HuH-7.5 (cell line): ENCODE measurements around the gene SRSF6.
A peak's percentile ranks its signal among the peaks of the same experiment; 100 is the strongest.
"Not testable (repeated sequence)": the region's sequence is repeated elsewhere in the genome, so short reads cannot be mapped to it uniquely, and the experiment has no call there.

ENCODE experiments used
- DNase-seq: peaks from one replicate; pipeline ENCODE4 v3.0.0; 2011; ENCODE audit warnings: low spot score

Gene SRSF6

GRCh38 chr20:43477193-43477592 is 19.5 kb downstream of the SRSF6 start:
- DNase-seq: no peak

GRCh38 chr20:43477619-43478018 is 19.9 kb downstream of the SRSF6 start:
- no peak for DNase-seq

- no peak for DNase-seq
Measured at GRCh38 chr20:43490038-43490437, 32.3 kb downstream of the SRSF6 start.

GRCh38 chr20:43492101-43492500 is 34.4 kb downstream of the SRSF6 start:
- no peak for DNase-seq

- no peak for DNase-seq
Measured at GRCh38 chr20:43495388-43495787, 37.7 kb downstream of the SRSF6 start.

GRCh38 chr20:43502021-43502420 is 44.3 kb downstream of the SRSF6 start:
- DNase-seq: not testable (repeated sequence)

- DNase-seq: no peak
Measured at GRCh38 chr20:43506238-43506637, 48.5 kb downstream of the SRSF6 start.

GRCh38 chr20:43507150-43508080 is 49.7 kb downstream of the SRSF6 start, which contains the start of gene L3MBTL1:
TSS of gene L3MBTL1 (plus strand) at chr20:43507697. CDS start at chr20:43513504, 5,807 bp downstream.
- peak; percentile 92 for DNase-seq

- peak; percentile 57 for DNase-seq
Measured at GRCh38 chr20:43508106-43508505, 50.4 kb downstream of the SRSF6 start.

GRCh38 chr20:43508604-43509040 is 50.9 kb downstream of the SRSF6 start:
- DNase-seq: peak; percentile 47

GRCh38 chr20:43511879-43512278 is 54.2 kb downstream of the SRSF6 start:
- DNase-seq: no peak

- no peak for DNase-seq
Measured at GRCh38 chr20:43513372-43513930, 55.8 kb downstream of the SRSF6 start.
